Heart left ventricle (tissue), 13 donors: ENCODE data around the gene ZNF22.

Source experiments
- POLR2A ChIP-seq, 2 donors: fragments of 450-650 bp; IDR thresholded peaks; one replicate each; pipeline ENCODE4 v1.6.1; 2017; ENCODE audit warnings: antibody characterized with exemption in 2 of 2, mild to moderate bottlenecking in 2 of 2, moderate library complexity in 2 of 2
- TF ChIP-seq, protein P1 (sequence below), 12 donors: fragments of 200-600 bp; sonication (generic) in 4 of 12; IDR thresholded peaks; one replicate each; pipeline versions ENCODE4 v1.5.0 to v1.8.0; 2018 to 2022; ENCODE audit warnings: antibody characterized with exemption in 12 of 12, mild to moderate bottlenecking in 5 of 12
- donor health status: ischemic (EF 13 %, LVEDD 7.1; RV severe dilation, severe dysfunction).
- donor health status: DM: no; HTN: yes; CAD: no.
- donor health status: DM: no; HTN: no; CAD: no.
- donor health status: ischemic (EF 25% LVEDD 6.9; RV normal size, moderate dysfunction).
- donor health status: ischemic (EF 25% LVEDD 5.7; RV mildly dilated, moderate dysfunction).
- donor health status: ischemic (EF 35%, LVEDD 5.7; RV mildly dilated, moderate dysfunction).
- donor health status: nonischemic (EF 11% LVEDD 7.7; RV severe dilation, severe dysfunction).
- donor health status: DM: yes; HTN: yes; CAD: no.
- donor health status: PGD.
- donor health status: ischemic (EF 29% LVEDD 5.4; RV normal size, mild dysfunction).
- donor health status: nonischemic (EF 23%, LVEDD 6.1; RV moderate dilation, normal function).

DNA sequence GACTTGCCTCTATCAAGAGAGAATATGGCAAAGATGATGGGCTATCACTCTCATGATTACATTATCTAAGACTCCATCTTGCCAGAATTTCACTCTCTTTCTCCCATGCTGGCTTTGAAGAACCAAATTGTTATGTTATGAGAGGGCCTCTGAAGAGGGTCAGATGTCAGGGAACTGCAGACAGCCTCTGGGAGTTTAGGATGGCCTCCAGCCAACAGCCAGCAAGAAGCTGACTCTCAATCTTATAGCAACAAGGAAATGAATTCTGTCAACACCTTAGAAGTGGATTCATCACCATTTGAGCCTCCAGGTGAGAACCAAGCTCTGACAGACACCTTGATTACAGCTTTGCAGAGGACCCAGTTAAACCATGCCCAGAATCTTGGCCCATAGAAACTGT, 33.6 kb downstream of the ZNF22 start:
- no peak for TF ChIP-seq POLR2A (IDR thresholded peaks at IDR 0.05)
- TF ChIP-seq, protein P1, sequence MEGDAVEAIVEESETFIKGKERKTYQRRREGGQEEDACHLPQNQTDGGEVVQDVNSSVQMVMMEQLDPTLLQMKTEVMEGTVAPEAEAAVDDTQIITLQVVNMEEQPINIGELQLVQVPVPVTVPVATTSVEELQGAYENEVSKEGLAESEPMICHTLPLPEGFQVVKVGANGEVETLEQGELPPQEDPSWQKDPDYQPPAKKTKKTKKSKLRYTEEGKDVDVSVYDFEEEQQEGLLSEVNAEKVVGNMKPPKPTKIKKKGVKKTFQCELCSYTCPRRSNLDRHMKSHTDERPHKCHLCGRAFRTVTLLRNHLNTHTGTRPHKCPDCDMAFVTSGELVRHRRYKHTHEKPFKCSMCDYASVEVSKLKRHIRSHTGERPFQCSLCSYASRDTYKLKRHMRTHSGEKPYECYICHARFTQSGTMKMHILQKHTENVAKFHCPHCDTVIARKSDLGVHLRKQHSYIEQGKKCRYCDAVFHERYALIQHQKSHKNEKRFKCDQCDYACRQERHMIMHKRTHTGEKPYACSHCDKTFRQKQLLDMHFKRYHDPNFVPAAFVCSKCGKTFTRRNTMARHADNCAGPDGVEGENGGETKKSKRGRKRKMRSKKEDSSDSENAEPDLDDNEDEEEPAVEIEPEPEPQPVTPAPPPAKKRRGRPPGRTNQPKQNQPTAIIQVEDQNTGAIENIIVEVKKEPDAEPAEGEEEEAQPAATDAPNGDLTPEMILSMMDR (IDR thresholded peaks at IDR 0.05): no peak
